ENCODE results near the gene CNN2.

GRCh38 chr19:1004204-1004802, 22.1 kb upstream of the CNN2 start:
- TF ChIP-seq, protein P1, sequence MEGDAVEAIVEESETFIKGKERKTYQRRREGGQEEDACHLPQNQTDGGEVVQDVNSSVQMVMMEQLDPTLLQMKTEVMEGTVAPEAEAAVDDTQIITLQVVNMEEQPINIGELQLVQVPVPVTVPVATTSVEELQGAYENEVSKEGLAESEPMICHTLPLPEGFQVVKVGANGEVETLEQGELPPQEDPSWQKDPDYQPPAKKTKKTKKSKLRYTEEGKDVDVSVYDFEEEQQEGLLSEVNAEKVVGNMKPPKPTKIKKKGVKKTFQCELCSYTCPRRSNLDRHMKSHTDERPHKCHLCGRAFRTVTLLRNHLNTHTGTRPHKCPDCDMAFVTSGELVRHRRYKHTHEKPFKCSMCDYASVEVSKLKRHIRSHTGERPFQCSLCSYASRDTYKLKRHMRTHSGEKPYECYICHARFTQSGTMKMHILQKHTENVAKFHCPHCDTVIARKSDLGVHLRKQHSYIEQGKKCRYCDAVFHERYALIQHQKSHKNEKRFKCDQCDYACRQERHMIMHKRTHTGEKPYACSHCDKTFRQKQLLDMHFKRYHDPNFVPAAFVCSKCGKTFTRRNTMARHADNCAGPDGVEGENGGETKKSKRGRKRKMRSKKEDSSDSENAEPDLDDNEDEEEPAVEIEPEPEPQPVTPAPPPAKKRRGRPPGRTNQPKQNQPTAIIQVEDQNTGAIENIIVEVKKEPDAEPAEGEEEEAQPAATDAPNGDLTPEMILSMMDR (IDR thresholded peaks at IDR 0.05; ENCODE audit: low read length): no peak
- TF ChIP-seq EZH2 (optimal IDR thresholded peaks at IDR 0.05; ENCODE audit: low read depth, low read length): no peak

Measured in MM.1S (cell line).